GM18870 (cell line): Measurements from ENCODE around the gene CLCNKB.
"Not testable (repeated sequence)": the region's sequence is repeated elsewhere in the genome, so short reads cannot be mapped to it uniquely, and the experiment has no call there.

Experiments used
- ATAC-seq: cut with Tn5 transposase; IDR thresholded peaks from one replicate; pipeline ENCODE4 v1.9.1; 2021; ENCODE audit warnings: moderate library complexity; ENCODE audit not compliant: unreplicated experiment

Gene CLCNKB

GRCh38 chr1:16055613-16056520 is 12.3 kb downstream of the CLCNKB start:
- ATAC-seq = no peak

GRCh38 chr1:16056521-16056912 is 12.9 kb downstream of the CLCNKB start:
- not testable (repeated sequence) for ATAC-seq

GRCh38 chr1:16057314-16057915 is 13.8 kb downstream of the CLCNKB start:
- not testable (repeated sequence) for ATAC-seq

GRCh38 chr1:16058394-16059120 is 15.0 kb downstream of the CLCNKB start:
- ATAC-seq = not testable (repeated sequence)

GRCh38 chr1:16061266-16061665 is 17.7 kb downstream of the CLCNKB start:
- ATAC-seq = no peak

GRCh38 chr1:16061989-16062686 is 18.6 kb downstream of the CLCNKB start:
- not testable (repeated sequence) for ATAC-seq

- ATAC-seq = not testable (repeated sequence)
These were observed 19.1 kb downstream of the CLCNKB start for GRCh38 chr1:16062687-16063075.

GRCh38 chr1:16063226-16063829 is 19.7 kb downstream of the CLCNKB start:
- no peak for ATAC-seq

GRCh38 chr1:16063921-16064320 is 20.3 kb downstream of the CLCNKB start:
- ATAC-seq = no peak

GRCh38 chr1:16064536-16065268 is 21.1 kb downstream of the CLCNKB start:
- no peak for ATAC-seq

GRCh38 chr1:16065269-16065576 is 21.6 kb downstream of the CLCNKB start:
- ATAC-seq = no peak

- no peak for ATAC-seq
These were observed 22.7 kb downstream of the CLCNKB start for GRCh38 chr1:16066245-16066644.

GRCh38 chr1:16067127-16067768 is 23.7 kb downstream of the CLCNKB start:
- no peak for ATAC-seq

GRCh38 chr1:16067933-16068332 is 24.4 kb downstream of the CLCNKB start:
- ATAC-seq = no peak

GRCh38 chr1:16068356-16069270 is 25.0 kb downstream of the CLCNKB start:
- no peak for ATAC-seq

GRCh38 chr1:16070640-16071355 is 27.2 kb downstream of the CLCNKB start:
- ATAC-seq = no peak

GRCh38 chr1:16071614-16072013 is 28.0 kb downstream of the CLCNKB start:
- ATAC-seq = no peak

- no peak for ATAC-seq
These were observed 28.5 kb downstream of the CLCNKB start for GRCh38 chr1:16072095-16072494.
